CD1c-positive myeloid dendritic cell (primary cell): ENCODE measurements around the gene ZFYVE21.

ENCODE experiments used
- DNase-seq: peaks from one replicate; pipeline ENCODE4 v3.0.0-alpha.2; 2016; ENCODE audit errors: extremely low spot score

The ZFYVE21 gene

DNA sequence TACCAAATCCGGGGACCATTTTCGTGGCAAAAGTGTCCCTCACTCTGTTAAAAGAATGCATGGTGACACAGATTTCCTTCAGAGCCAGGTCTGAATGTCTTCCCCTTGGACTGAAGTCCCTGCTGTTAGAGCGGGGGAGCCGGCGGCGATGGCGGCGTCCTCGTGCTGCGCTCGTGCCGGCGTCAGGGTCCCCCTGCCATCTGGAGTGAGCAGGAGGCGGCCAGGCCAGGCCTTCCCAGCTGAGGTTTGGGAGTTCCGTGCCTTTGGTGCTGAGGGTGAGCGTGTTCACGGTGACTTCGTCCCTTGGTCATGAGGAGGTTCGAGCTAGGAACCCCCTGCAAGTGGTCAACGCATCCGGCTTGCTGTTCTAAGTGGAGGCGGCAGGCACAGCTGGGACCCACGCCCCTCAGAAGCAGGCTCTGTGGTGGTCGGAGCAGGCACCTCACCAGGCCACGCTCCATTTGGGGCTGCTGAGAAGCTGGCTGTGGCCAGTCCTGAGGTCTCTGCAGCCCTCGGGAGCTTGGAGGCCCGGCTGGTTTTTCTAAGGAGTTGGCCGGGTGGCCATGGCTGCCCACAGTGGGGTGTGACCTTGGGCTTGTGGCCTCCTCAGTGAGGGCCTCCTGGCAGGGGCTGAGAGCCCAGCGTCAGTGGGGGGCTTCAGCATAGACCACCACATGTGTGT is 9.5 kb downstream of the ZFYVE21 start:
- DNase-seq, result no peak

DNA sequence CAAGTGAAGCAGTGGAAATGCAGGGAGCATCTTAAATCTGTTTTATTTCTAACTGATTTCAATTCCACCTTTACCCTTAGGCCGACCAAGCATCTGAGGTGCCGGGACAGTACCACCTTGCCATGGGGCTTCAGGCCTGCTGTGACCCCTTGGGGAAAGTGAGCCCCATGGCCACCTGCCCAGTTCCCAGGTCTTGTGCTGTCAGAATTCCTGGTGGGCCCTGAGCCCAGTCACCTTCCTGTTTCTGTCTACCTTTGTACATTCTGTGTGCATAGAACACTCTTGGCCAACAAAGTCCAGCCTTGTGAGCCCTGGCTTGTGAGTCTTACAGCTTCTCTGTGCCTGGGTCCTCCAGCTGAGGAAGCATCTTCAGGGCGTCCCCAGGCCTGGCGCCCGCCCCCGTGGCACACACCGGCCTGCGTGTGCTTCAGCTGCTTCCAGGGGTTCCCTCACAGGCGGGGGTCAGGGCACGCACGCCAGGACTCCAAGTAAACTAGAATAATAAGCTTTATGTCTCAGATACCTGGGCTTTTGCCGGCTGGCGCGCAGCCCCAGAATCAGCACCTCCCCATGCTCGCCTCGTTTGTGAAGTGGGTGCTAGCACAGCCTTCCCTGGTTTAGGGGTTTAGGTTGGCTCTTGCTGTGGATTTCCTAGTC is 10.3 kb downstream of the ZFYVE21 start:
- no peak for DNase-seq

DNA sequence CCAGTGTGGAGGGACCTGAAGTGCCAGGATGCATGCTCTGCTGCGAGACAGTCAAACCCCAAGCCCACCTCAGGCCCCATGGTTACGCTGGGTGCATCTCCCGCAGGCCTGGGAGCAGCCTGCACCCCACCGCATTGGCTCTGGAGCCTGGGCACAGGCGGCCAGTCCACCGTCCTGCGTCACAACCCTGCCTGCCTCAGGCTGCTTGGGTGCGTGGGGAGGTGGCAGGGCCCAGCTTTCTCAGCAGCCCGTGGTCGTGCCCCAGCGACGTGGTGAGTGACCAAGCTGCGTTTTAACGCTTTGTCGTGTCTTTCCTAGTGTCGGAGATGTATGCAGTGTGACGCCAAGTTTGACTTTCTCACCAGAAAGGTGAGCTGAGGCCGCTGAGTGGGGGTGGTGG is 10.9 kb downstream of the ZFYVE21 start:
- no peak for DNase-seq

DNA sequence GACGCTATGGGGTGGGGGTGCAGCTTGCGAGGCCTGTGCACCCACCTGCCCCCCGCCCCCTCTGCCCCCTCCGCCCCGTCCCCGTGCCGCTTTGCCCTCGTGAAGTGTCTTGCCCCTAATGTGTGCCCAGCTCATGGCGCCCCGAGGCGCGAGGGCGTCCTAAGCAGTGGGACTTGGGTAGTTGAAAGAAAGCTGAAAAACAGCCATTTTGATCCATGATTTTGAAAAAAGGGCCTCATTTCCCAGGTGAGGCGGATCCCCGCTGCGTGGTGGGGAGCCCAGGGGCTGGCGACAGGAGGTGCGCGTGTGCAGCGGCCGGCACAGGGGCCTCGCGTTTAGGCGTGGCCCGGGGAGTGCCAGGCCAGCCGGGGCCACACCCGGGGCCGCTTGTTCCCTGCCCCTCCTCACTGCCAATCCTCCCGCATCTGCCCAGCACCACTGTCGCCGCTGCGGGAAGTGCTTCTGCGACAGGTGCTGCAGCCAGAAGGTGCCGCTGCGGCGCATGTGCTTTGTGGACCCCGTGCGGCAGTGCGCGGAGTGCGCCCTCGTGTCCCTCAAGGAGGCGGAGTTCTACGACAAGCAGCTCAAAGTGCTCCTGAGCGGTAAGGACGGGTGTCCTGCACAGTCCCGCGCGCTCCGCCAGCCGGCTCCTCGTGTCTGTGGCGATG is 11.8 kb downstream of the ZFYVE21 start:
- DNase-seq, result no peak

- DNase-seq, result no peak
Measured at GRCh38 chr14:103728141-103728540, 12.5 kb downstream of the ZFYVE21 start.

DNA sequence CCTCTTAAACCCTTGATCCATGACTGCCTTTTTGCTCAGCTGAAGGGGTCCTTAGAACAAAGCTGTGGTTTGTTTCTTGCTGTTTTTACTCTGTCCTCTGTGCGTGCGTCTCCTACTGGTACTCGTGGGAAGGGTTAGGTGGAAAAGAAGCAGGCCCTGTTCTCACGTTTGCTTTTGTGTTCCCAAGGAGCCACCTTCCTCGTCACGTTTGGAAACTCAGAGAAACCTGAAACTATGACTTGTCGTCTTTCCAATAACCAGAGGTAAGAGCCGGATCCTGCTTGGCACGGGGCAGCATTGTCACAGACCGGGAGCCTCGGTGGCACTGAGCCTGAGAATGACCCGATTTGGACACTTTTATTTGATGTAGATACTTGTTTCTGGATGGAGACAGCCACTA is 13.1 kb downstream of the ZFYVE21 start:
- DNase-seq, result no peak

DNA sequence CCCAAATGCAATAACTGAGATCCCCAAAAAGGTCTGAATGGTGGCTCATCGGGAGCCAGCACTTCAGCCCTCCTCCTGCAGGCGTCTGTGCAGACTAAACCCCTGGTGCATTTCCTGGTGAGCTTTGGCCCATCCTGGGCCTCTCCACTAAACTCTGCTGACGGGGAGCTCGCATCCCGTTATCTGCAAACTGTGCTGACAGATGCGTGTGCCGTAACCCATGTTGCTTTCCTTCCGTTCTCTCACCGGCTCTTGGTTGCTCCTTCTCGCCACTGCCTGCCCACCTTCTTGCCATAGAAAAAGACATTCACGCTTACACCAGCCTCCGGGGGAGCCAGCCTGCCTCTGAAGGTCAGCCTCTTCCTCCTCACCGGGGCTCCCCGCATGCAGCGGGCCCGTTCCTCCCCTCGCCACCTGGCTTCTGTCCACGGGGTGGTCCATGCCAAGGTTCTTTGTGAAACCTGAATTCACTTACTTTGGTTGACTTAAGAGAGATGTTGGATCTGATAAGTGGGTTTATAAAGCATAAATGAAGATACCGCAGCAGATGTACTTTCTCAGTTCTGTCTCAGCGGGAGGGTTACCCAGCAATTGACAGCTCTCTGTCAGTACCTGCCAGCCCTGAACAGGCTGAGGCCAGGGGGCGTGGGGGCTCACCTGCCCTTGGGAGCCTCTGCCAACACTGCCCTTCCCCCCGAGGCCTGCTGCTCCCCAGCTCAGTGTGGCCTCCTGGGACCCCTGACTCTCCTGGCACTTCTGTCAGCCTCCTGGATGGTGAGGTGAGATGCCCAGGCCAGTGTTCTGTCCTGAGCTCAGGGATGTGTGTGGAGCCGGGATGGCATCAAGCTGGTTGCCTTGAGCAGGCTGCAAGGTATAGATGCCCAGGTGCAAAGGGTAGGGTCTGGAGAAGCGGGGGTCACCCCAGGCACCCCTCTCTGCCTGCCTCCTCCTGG is 14.2 kb downstream of the ZFYVE21 start:
- DNase-seq, result no peak

GRCh38 chr14:103730490-103731035 is 15.0 kb downstream of the ZFYVE21 start:
- no peak for DNase-seq

GRCh38 chr14:103731481-103731880 is 15.9 kb downstream of the ZFYVE21 start:
- DNase-seq, result no peak

- no peak for DNase-seq
Measured at GRCh38 chr14:103731916-103732867, 16.6 kb downstream of the ZFYVE21 start.

- DNase-seq, result no peak
Measured at GRCh38 chr14:103732868-103733620, 17.4 kb downstream of the ZFYVE21 start.

DNA sequence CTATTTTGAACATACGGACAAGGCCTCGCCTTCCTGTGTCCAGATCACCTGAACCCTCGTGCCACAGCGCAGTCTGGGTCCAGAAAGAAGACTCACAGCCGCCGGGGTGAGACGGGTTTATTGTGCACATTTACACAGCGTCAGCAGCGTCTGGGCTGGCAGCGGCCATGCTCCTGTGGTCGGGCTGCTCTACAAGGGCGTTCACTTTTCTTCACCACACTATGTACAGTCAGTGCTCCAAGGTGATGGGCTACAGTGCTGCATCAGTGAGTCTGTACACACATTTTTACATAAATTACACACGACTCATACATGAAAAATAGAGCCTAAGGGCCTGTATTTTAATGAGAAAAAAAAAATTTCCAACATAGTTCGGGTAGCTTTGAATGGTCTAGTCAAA is 18.0 kb downstream of the ZFYVE21 start:
- DNase-seq, result no peak

GRCh38 chr14:103734081-103734888 is 18.7 kb downstream of the ZFYVE21 start:
- no peak for DNase-seq

DNA sequence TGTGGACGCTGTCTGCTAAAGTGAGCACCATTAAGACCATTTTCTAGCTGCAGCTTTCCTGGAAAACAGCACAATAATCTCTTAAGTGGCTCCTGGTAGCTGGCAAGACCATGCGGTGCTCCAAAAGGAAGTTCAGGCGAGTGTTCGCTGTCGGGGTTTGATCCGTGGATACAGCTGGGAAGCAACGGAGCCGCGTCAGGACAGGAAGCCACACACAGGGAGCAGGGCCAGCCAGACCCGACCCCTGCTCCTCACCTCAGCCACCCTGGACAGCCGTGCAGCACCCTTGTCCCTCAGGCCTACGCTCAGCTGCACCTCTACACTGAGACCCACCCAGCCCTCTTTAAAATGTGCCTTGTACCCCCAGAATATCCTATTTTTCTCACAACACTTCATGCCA is 19.4 kb downstream of the ZFYVE21 start:
- no peak for DNase-seq

GRCh38 chr14:103735439-103735814 is 19.8 kb downstream of the ZFYVE21 start:
- no peak for DNase-seq

DNA sequence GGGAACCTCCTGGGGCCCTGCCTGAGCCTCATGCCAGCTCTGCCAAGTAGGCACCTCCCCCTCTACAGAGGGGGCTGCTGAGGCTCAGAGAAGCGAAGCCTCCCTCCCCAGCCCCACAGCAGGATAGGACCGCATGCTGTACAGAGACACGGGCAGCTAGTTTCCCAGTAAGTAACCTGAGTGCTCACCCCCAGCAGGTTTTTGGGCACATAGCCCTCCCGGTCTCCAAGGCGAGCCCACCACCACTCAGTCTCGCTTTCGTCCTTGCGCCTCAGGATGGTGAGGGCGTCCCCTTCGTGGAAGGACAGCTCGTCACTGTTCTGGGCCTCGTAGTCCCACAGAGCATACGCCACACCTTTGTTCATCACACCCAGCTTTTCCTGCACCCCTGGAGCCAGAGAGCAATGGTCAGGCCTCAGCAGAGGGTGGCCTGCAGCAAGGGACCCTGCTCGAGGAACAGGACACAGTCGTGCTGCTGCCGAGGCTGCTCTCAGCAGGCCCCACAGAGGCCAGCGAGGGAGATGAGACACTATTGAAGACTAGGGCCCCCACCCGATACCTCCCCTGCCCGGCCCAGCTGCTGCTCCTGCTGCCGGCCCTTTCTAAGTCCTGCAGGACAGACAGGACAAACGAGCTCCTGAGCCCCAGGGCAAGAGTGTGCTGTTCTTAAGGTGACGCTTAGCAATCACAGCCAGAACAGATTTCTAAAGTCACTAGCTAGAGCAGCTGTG is 20.4 kb downstream of the ZFYVE21 start:
- DNase-seq, result no peak

DNA sequence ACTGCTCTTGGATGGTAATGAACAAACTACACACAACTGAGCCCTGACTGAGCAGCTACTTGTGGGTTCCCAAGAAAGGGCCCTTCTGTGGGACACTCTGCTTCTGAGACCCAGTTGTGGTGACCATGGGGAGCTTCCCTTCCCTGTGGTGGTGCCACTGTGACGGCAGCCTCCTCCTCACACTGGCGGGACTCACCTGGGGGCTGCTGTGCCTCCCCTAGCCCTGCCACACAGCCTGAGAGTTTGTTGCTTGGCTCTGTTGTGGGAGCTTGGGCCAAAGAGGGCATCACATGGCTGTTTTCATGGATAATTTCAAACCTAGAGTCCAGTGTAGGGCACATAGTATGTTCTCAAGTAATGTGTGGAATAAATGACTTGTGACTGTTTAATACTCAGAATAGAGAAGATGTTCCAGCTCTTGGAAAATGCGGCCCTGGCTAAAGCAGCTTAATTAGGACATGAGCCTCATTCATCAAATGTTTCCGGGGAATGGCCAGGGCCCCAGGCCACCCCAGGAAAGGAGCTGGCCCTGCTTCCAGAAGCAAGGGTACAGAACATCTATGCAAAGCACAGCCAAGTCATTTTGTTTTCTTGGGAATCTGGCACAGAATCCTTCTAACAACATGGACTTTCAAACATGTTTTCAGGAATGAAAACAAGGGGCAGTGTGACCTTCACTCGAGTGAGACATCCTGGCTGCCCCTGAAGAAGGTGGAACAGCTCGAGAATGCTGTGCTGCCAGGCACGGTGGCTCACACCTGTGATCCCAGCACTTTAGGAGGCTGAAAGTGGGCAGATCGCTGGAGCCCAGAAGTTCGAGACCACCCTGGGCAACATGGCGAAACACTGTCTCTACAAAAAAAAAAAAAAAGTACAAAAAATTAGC is 21.2 kb downstream of the ZFYVE21 start:
- no peak for DNase-seq
